Measurements from ENCODE around the gene DCDC2. TPM values are rescaled to one million over a fixed set of nuclear protein-coding genes. Genes with fewer than 3 reads are reported as not detected.

Gene DCDC2
- total and polyA plus RNA-seq, 8 donors: 13.1 to 40.4 (median 21.1) TPM

DNA sequence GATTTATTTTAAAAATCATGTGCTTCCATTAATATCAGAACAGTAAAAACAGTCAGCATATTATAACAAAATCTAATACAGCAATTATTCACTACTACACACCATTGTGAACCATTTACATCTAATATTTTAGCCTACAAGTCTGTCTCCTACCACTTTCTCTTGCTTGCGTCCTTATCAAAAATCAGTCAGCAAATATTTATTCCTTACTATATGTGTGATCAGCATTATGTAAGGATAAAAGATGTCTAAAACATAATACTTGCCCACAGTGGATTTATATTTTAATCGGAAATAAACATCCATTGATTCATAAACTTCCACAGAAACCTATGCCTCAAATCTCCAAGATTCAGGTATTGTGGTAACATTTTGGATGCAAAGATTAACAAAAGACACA lies 132.0 kb downstream of the DCDC2 start:
- intact Hi-C loops (cut with DNase I): no loop called here
- ATAC-seq (no peak), DNase-seq (no peak), FAIRE-seq (no peak)
- no peaks in the 10 kb centered on the region for H3K4me1 ChIP-seq
- no peaks in the 10 kb centered on the region for H3K36me3 ChIP-seq
- TF ChIP-seq, protein P1, sequence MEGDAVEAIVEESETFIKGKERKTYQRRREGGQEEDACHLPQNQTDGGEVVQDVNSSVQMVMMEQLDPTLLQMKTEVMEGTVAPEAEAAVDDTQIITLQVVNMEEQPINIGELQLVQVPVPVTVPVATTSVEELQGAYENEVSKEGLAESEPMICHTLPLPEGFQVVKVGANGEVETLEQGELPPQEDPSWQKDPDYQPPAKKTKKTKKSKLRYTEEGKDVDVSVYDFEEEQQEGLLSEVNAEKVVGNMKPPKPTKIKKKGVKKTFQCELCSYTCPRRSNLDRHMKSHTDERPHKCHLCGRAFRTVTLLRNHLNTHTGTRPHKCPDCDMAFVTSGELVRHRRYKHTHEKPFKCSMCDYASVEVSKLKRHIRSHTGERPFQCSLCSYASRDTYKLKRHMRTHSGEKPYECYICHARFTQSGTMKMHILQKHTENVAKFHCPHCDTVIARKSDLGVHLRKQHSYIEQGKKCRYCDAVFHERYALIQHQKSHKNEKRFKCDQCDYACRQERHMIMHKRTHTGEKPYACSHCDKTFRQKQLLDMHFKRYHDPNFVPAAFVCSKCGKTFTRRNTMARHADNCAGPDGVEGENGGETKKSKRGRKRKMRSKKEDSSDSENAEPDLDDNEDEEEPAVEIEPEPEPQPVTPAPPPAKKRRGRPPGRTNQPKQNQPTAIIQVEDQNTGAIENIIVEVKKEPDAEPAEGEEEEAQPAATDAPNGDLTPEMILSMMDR (IDR thresholded peaks at IDR 0.05): no peak
- no peak overlapping the region for H3K4me3 ChIP-seq
- no peaks in the 10 kb centered on the region for H3K9me3 ChIP-seq
- H3K27me3 ChIP-seq: no peaks in the 10 kb centered on the region
- no peak overlapping the region for H3K27ac ChIP-seq
- WGBS, 2 donors: 79 to 81% methylated on average over 2 of the region's 2 CpGs

DNA sequence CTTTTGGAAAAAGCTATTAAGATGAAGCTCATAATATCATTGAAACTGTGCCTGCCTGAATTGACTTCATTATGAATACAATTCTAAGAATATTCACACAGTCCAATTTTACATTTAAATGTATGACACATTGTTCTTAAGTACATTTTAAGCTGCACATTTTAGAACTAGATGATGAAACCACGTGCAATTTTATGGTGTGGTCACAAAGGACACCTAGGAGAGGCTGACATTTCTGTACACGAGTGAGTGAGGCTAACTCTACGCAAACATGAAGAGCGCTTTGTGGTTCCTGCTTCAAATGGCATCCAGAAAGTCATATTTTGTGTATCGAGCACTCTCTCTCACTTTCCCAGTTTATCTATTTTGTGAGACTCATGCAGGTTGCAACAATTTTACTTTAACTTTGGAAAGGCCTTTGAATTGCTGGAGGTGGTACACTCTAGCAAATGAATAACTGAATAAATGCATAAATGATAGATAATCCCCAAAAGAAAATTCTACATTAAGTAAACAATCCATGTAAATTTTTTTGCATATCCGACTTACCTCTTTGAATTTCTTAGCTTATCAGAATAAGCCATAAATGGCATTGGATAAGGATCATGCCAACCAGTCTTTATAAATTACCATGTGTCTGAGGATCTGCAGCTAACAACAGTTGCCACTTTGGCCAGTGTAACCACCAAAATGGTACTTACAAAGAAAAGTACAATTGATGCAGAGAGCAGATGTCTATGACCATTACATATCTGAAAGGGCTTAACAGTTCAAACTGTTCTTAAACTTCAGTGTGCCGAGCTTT lies 134.5 kb downstream of the DCDC2 start:
- TF ChIP-seq, protein P1 (IDR thresholded peaks at IDR 0.05): no peak
- no peak for DNase-seq

DNA sequence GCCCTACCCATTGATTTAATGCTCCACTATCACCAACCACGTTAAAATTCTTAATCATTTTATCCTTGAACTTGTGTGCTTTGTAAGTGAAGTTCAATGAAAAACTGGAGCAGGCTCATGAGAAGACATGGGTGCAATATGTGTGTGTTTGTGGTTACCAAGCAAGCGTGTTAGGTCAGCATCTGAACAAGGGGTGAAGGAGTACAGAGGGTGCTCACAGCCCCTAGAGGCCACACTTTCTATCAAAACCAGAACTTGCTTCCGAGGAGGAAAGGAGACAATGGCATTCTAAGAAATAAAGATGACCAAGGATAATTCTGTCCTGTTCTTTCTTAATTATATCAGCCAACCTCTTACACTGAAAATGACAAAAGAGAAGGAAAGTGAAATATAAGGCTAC lies 138.2 kb downstream of the DCDC2 start:
- 63 to 64% methylated on average over 3 of the region's 3 CpGs for WGBS, 2 donors
- no peak for ATAC-seq
- Histone ChIP-seq H3K27ac (no peak overlapping the region), H3K36me3 (no peaks in the 10 kb centered on the region), H3K4me3 (no peak overlapping the region), H3K9me3 (no peaks in the 10 kb centered on the region), H3K4me1 (no peaks in the 10 kb centered on the region), H3K27me3 (no peaks in the 10 kb centered on the region)
- TF ChIP-seq, protein P1 (IDR thresholded peaks at IDR 0.05): no peak
- no peak for FAIRE-seq
- no peak for DNase-seq
- intact Hi-C loops (cut with DNase I): no loop called here

More for the DNA sequence above, 134.5 kb downstream of the DCDC2 start:
- Histone ChIP-seq H3K4me3 (no peak overlapping the region), H3K36me3 (no peaks in the 10 kb centered on the region), H3K9me3 (no peaks in the 10 kb centered on the region), H3K4me1 (no peaks in the 10 kb centered on the region), H3K27ac (no peak overlapping the region), H3K27me3 (no peaks in the 10 kb centered on the region)
- ATAC-seq (no peak), FAIRE-seq (no peak)
- 67 to 70% methylated on average over 7 of the region's 7 CpGs for WGBS, 2 donors
- intact Hi-C loops (cut with DNase I): no loop called here

DNA sequence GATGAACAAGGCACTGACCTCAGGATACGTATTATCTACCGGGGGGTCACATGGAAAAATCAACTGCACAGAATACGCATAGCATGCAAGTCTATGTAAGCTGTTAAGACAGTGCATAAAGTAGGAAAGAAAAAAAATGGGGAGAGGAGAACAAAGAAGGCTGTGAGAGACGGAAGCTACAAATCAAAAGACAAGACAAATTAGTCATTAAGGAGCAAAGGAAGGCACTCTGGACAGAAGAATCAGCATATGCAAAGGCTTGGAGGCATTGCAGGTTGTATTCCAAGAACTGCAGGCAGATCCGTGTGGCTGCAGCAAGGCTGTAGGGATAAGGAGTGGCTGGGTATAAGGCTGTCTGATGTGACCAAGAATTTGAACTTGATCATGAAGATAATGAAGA lies 142.9 kb downstream of the DCDC2 start:
- ATAC-seq: no peak
- no peak for FAIRE-seq
- no peak overlapping the region for H3K4me3 ChIP-seq
- peak overlapping the region in 1 of 4 donors; percentile 5 for H3K27ac ChIP-seq
- intact Hi-C loops (cut with DNase I): no loop called here
- TF ChIP-seq, protein P1 (IDR thresholded peaks at IDR 0.05): no peak
- H3K27me3 ChIP-seq: no peaks in the 10 kb centered on the region
- H3K9me3 ChIP-seq: no peaks in the 10 kb centered on the region
- DNase-seq: no peak
- H3K4me1 ChIP-seq: peaks cover 0 to 3% (median 0%) of the 10 kb centered on the region in 3 donors
- 82 to 90% methylated on average over 5 of the region's 5 CpGs for WGBS, 2 donors
- no peaks in the 10 kb centered on the region for H3K36me3 ChIP-seq

DNA sequence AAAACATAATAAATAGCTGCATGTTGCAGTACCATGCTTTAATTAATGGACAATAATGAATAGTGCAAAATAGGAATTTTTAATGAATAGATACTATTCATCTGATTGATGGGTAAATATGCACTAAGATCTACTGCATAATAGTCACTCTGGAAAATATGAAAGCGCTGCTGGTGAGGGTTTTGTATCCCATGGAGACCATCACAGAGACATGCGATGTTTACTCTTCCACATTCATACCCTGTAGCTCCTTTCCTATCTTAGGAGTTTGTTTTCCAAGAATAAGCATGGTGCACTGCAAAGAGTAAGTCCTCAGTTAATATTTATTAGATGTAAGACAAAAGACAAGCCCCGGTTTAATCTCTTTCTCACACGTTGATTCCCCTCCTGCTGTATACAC lies 150.4 kb downstream of the DCDC2 start:
- ATAC-seq: no peak
- 63 to 70% methylated on average over 4 of the region's 4 CpGs for WGBS, 2 donors

More for the DNA sequence above, 150.4 kb downstream of the DCDC2 start:
- H3K4me3 ChIP-seq: no peak overlapping the region
- H3K27me3 ChIP-seq: no peaks in the 10 kb centered on the region
- DNase-seq (no peak), FAIRE-seq (no peak)
- no peaks in the 10 kb centered on the region for H3K4me1 ChIP-seq
- TF ChIP-seq, protein P1 (IDR thresholded peaks at IDR 0.05): no peak
- intact Hi-C loops (cut with DNase I): no loop called here
- no peaks in the 10 kb centered on the region for H3K36me3 ChIP-seq
- H3K27ac ChIP-seq: no peak overlapping the region
- no peaks in the 10 kb centered on the region for H3K9me3 ChIP-seq

Measured in pancreas (tissue), 10 donors.